Activated T-cell treated with anti-CD3 and anti-CD28 coated beads for 4 hours (primary cell): ENCODE results near the gene RUNX2.
"Not testable (repeated sequence)": the region's sequence is repeated elsewhere in the genome, so short reads cannot be mapped to it uniquely, and the experiment has no call there.

Experiments
- DNase-seq: peaks from one replicate; pipeline ENCODE4 v3.0.0-alpha.2; 2020

Gene RUNX2

DNA sequence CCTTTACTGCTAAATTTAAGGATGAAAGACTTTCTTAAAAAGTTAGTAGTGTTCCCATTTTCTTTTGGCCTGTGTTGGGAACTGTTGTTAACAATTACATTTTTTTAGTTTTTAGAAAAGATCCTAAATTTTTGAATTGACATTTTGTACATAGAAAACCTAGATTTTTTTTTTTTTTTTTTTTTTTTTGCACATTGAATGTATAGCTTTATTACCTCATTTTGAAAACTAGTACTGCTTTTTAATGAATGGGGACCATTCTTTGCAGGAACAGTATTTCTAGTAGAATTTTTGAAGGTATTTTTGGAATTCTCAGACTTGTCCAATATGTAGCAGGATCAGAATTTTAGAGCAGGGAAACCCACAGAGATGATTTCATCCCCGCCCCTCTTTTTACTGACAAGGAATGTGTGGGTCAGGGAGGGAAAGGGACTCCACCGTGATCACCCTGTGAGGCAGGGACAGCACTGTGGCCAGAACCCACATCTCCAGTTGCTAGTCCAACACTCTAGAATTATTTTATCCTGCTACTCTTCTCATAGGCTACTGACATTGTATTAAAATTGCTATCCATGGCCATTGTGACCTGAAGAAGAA is 204.0 kb downstream of the RUNX2 start:
- DNase-seq, result no peak

DNA sequence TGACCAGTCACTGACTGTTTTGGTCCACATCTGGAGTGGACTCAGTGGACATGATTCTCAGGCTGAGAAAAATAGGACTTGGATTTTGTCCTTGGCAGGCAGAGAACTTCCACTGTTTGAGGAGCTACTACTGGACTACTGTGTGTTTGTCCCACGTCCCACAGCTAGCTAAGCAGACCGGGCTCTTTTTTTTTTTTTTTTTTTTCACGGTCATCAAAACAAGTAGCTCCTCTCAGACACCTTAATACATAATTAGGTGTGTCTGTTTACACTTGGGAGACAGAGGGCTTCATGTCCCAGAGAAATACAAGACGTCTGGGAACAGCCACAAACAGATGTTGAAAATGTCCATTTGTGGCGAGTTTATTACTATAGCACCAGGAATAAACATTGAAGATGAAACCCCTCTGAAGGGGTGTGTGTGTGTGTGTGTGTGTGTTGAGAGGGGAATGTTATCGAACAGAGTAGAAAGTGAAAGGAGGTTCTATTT is 204.6 kb downstream of the RUNX2 start:
- no peak for DNase-seq

DNA sequence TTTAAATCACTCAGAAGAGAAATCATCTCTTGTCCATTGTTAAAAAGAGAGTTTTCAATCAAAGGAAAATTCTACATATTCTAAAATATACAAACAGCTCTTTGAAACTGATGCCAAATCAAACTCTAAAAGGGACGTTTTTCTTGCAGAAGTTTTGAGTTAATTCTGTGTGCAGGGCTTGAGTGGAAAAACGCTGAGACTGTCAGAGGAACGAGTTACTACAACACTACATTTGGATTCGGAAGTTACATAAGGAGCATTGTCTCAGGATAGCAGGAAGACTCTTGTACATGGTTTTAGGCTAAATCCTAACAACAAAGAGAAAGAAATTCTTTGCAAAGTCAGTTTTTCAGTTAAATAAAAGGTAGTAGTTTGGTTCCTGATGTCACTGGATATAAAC is 205.3 kb downstream of the RUNX2 start:
- DNase-seq, result no peak

DNA sequence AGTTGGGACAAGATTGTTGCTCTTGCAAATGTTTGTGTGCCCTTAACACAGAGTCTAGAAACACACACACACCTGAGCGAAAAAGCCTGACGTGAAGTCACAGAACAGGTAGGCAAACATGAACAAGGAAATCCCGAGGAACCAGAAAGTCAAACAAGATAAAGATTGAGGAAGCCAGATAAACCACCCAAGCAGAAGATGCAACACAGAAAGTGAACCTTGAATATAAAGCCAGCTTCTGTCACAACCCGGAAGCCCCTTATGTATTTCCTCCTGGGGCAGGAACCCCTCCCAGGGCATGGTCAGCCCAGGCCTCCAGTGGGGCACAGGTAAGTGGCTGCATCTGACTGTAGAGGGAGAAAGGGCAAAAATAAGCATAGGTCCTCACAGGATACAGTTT is 207.8 kb downstream of the RUNX2 start:
- no peak for DNase-seq

DNA sequence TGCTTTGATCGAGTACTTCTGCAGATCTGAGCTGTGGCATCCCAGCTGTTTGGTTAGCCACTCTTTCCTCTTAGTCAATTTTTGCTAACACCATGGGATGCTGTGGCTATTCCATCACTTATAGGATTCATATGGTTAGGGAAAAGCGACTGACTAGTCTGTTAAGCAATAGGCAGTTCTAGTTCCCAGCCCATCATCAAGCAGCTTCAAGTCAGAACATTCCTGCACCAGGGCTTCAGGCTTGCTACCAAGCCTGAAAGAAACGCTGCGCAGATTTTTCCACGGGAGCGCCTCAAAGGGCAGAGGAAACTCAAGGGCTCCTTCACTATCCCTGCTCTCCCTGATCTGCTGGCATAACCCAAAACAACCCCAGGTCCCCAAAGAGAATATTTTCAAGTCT is 209.4 kb downstream of the RUNX2 start:
- DNase-seq, result no peak

DNA sequence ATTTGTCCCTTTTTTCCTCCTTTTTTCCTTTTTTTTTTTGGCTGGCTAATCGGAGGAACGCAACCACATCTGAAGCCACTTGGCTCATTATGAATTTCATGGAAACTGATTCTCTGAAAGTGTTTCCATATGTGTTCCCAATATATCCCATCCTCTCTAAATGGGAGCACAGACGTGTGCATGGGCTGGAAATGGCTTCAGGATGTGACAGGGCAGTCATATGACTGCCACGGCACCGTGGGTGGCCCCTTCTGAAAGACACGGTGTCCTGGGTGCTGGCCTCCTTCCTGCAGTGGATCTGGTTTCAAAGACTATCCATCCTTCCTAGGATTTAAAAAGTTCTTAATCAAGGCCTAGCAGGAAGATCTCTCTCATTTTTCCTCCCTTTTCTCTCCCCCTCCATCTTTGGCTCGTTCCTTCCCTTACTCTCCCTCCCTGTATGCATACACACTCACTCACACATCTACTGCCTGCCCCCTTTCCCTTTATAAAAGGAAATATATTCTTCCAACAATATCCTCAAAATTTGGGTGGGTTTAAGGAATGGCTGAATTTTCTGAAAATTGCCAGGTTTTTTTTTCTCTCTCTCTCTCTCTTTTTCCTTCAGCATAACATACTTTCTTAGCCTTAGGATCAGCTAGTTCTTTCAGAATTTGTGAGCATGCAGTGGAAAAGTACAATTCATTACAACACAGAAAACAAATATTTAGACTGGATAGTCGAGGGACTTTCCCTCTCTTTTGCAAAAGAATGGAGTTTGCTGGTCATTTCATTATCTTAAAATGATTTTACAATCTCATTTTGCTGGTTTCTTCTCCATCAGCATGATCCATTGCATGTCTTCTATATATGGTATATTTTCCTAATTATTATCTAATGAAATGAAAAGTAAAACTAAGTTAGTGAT is 210.8 kb downstream of the RUNX2 start:
- no peak for DNase-seq

DNA sequence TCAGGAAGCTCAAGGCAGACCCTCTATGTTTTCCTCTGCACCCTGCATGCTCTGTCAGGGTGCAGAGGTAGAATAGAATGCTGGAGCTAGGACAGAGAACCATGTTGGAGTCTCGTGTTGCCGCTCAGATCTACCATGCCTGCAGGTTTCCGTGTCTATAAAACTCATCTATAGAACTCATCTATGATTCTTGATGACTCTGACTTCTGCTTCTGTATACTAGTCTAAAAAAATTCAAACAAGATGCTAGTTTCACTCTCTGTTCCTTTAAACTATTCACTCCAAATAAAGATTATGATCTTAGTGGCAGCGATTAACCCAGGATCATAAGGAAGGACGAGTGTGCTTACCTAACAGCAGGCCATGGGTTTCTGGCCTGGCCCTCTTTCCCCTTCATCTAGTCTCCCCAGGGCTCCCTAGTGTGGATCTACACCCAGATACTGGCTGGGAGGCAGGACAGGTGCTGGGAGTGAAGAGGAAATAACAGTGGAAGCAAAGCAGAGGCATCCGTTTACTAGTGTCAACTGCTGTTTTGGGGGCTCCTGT is 212.3 kb downstream of the RUNX2 start:
- no peak for DNase-seq

DNA sequence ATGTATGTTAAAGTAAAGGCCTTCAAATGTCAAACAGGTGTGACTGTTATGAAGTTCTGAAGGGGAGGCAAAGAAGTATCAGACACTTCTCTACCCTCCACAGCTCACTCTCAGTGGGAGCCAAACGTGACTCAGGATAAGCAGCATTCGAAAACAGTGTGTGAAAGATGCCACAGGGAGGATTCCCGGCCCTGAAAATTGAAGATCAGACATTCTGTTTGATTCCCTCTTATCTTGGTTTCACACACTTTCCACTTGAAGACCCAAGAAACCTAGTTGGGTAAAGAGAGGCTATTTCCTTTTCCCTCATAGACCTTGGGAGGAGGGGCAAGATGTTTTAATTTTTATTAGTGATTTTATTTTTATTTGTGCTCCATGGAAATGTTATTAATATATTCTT is 213.8 kb downstream of the RUNX2 start:
- no peak for DNase-seq

DNA sequence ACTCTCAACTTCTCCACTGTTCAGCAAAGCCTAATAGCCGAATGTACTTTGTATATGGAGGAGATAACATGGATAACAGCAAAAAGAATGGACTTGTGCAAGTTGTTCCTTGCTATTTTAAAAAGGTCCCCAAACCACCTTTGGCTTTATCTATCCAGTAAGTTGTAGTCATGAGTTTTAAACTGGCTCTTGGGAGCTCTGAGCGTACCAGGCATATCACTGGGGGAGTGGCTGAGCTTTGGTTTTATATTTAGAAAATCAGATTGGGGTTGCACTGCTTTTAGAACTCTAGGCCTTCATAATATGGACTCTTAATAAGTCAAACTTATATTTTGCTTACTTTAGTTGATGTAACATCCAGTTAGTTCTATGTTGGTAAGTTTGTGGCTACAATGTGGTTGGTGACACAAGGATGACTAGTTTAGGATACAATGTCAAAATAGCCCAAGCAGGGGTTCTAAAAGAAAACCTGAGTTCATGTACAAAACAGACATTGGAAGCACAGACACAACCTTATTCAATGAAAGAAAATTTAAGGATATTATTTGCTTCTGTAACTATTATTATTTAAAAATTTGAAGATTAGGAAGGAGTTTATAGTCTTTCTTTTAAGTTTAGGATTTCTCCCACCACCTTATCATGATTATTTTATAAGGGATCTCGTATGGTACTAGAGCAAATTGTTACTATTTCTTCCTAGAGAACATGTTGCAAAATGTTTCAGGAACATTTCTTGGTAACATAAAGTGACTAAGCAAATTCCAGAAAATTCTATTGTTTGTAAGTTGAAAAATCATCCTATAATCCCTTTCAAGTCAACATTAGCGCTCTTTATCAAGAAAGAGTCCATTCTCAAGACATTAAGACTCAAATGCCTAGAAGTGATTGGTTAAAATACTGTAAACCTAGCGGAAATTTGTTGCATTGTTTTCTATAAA is 215.4 kb downstream of the RUNX2 start:
- DNase-seq, result no peak

DNA sequence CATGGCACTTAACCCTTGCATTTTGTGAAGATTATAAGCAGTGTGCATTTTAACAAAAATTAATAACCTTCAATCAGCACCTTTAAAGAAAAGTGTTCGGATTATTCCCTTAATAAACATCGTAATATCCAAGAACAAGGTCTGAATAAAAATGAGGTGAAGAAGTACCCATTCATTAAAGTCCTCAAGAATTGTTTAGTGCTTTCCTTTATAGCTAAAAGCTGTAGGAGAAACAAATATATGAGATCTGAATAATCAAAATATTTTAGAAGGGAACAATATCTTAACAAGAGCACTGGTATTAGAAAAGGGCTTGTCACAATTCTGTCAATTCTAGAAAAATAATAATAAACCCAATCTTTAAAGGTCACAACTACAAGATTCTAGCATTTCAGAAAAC is 217.3 kb downstream of the RUNX2 start:
- DNase-seq, result no peak

DNA sequence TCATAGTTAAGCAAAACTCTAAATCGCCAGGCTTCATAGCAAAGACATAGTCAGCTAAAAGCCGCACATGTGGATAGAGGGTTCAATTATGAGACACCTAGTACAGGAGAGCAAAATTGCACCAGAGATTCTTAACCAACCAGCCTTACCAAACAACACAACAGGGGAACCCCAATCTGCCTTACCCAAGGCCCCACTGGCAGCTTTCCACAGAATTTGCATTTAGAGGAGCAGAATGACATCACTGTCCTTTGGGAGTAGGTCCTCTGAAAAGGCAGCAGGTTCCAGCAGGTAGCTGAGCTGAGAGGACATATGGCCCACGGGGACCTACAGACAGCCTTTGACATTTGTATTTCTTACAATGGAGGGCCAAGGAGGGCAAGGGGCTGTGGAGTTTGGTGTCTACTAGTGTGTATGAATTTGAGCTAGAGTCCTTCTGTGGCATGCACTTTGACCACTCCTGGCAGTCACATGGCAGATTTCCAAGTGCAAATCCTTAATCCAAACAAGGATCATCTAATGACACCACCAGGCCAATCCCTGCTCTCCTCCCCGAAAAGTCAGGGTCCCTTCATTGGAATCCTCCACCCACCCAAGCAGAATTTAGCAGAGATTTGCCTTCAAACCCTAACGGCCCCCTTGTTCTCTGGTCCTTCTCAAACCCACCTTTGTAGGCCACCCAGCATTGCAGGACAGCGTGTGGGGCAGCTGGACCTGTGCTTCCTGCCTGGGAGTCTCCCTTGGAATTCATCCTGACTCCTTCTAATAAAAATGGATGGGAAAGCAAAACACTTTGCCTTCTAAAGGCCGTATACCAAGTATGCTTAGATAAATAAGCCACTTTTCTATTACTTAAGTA is 220.8 kb downstream of the RUNX2 start:
- DNase-seq, result no peak

DNA sequence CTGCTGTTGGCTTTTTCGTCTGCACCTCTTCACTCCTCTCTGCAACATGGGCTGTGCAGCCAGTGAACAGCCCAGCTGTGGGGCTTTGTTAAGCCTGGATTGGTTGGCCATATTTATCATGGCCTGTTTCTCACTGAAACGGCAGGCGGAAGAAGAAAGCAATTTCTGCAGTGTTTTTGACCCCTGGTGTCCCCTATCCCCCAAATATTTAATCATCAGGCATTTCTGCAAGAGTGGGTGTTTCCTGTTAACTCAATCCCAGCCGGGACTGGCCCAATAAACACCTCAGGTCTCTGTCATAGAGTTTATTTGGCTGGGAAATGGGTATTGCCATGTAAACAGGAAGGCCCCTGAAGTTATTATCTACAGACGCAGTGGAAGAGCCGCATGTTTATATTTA is 224.4 kb downstream of the RUNX2 start:
- no peak for DNase-seq

DNA sequence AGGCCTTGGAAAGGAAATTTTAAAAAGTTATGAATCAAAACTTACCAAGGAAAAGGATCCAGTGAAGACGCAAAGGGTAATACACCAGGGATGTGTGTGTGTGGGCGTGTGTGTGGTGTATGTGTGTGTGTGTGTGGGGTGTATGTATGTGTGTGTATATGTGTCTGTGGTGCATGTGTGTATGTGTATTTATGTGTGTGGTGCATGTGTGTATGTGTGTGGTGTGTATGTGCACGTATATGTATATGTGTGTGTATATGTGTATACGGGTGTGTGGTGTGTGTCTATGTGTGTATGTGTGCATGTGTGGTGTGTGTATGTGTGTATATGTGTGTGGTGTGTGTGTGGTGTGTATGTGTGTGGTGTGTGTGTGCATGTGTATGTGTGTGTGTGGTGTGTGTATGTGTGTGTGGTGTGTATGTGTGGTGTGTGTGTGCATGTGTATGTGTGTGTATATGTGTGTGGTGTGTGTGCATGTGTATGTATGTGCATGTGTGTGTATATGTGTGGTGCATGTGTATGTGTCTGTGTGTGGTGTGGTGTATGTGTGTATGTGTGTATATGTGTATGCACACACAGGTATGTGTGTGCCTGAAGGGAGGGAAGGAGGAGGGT is 225.7 kb downstream of the RUNX2 start:
- no peak for DNase-seq

DNA sequence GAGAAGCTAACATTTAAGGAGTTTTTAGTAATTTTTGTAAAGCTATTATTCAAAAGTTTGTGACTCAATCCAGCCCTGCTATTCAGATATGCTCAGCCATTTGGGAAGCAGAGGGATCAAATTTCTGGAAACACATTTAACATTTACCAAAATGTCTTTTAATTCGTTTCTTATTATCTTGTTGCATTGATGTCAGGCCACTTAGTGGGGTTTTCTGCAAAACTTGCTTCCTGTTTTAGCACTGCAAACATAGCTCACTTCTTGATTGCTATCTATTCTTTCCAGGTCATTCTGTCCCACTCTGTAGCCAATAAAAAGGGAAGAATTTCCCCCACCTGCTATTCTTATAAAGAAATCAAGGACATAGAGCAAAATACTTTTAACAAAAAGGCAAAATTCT is 226.5 kb downstream of the RUNX2 start:
- no peak for DNase-seq

DNA sequence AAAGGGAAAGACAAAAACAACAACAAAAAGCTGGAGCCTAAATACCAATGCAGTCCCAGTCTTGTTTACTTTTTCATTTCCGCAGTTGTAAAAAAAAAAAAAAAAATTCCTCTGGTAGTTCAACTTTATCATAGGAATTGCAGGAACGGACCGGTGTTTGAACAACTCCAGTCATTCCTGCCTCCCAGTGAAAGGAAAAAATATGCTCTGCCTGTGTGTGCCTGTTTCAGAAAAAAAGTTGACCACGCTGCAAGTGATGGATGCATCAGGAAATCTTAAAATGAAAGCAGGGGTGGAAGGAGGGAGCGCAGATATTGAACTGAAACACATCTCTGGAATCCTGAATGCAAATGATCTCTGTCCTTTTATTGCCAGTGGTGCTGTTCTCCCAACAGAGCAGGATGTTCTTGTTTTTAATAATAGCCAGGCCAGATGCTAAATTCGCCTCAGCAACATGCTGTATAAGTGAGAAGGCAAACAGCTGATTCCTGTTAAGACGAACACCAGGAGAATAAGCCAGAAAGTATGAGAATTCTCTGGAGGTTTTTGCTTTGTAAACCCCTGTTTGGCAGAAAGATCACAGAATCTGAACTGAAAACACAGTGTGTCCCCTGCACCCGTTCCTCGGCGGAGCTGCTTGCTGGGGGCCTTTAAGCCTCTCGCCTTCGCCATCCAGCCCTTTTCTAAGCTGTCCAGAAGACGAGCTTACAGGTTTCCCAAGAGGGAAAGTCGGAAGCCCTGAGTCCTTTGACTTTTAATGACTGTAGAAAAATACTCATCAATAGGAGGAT is 228.0 kb downstream of the RUNX2 start:
- DNase-seq, result no peak

DNA sequence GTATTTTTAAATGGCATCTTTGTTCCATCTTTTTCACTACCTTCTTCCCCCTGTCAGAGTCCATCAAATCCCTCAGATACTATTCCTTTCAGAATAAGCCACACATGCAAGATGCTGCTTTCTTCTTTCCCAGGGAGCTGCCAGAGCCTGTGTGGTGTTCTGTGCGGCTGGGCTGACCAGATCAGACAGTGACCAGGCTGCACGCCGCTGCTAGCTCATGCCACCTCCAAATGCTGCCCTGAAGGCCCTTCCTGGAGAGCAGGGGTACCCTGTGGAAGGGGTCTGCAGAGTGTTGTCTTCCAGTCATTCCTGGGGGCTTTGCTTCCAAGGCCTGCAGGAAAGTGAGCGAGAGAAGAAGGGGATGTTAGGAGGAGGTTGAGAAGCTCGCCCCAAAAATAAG is 228.7 kb downstream of the RUNX2 start:
- DNase-seq, result no peak

DNA sequence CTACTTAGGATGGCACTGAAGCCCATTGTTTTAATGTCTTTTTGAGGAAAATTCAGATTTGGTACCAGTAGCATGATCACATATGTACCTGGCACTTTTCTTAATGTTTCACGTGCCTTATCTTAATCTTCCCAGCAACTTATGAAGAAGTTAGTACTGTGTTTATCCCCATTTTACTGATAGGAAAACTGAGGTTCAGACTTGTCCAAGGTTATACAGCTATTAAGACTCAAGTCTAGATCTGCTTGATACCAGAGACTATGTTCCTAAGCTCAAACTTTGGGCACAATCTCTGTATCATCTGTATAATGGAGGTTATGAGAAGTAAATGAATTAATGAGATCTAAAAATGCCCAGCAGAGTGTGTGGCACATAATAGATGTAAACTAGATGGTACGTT is 229.3 kb downstream of the RUNX2 start:
- no peak for DNase-seq

DNA sequence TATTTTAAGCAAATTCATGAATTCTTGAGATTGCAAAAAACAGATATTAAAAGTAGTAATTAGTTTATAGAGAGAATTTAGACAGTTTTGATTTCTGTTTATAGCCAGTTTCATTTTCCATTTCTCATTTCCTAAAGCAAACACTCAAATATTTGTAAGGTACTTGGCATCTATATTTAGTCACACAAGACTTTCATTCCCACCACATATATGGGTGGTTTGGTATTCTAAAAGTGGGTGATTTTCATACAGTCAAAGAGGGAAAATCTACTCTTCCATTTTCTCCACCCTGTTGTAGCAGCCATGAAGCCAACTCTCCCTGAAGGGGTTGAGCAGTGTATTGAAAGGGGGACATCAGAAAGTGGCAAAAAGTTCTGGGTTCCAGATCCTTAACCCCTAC is 230.7 kb downstream of the RUNX2 start:
- DNase-seq, result no peak

DNA sequence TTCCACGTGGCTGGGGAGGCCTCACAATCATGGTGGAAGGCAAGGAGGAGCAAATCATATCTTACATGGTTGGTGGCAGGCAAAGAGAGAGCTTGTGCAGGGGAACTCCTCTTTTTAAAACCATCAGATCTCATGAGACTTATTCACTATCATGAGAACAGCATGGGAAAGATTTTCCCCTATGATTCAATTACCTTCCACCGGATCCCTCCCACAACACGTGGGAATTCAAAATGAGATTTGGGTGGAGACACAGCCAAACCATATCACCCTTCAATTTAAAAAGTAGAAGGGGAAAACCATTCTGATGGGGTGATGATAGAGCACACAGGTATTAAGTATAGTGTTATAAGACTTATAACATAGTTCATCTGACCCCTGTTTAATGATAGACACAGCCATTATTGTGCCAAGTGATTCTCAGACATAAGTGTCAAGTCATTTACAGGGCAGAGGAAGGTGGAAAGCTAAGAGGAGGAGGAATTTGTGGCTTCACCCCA is 232.2 kb downstream of the RUNX2 start:
- not testable (repeated sequence) for DNase-seq

DNA sequence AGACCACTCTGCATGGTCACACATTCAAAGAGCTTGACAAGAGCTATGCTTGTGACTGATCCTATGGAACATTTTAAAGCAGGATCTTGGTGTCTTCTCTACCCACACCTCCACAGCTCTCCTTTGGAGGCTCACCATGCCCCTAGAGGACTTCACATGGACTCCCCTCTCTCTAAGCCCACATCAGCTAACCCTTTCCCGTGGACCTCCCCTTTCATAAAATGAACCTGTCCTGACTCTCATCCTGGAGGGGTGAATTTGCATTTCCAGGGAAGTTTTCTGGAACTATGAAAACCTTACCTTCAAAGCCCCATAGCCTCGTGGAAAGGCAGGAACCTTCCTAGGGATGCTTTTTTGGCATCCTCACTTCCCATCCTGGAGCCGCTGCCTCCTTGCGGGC is 234.0 kb downstream of the RUNX2 start:
- no peak for DNase-seq

DNA sequence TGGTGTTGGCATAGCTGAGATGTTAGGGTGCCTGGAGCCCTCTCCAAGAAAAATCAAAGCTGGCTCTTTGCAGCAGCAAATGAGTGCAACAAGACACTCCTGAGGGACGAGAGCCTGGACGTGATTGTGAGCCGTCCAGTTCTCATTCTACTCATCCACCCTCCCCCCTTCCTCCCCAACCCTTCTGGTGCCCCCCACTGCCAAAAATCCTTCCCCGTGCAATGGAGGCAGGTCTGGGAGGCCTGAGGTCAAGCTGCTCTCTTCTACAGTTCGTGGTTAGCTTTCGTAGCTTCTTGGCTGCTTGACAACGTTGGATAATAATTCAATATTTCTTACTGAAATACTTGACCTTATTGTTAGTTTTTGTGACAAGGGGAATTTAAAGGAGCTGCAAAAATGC is 234.9 kb downstream of the RUNX2 start:
- no peak for DNase-seq
